NCI-H1436 treated with DMSO at 0.1 percent for 48 hours (cell line): Measurements from ENCODE around the gene MT1X.
"Not testable (repeated sequence)": the region's sequence is repeated elsewhere in the genome, so short reads cannot be mapped to it uniquely, and the experiment has no call there.

Source experiments
- DNase-seq: peaks from one replicate; lab custom pipeline; 2025; lab: John Stamatoyannopoulos, UW

Gene MT1X

GRCh38 chr16:56710181-56710737 is 28.0 kb downstream of the MT1X start:
- no peak for DNase-seq

GRCh38 chr16:56711862-56712261 is 29.6 kb downstream of the MT1X start:
- no peak for DNase-seq

GRCh38 chr16:56713794-56714193 is 31.5 kb downstream of the MT1X start:
- no peak for DNase-seq

GRCh38 chr16:56715126-56715525 is 32.9 kb downstream of the MT1X start:
- DNase-seq: no peak

- no peak for DNase-seq
These were observed 34.5 kb downstream of the MT1X start for GRCh38 chr16:56716761-56717160.

GRCh38 chr16:56717532-56717931 is 35.3 kb downstream of the MT1X start:
- not testable (repeated sequence) for DNase-seq

GRCh38 chr16:56722200-56722842 is 40.1 kb downstream of the MT1X start:
- DNase-seq: no peak

GRCh38 chr16:56724191-56724590 is 41.9 kb downstream of the MT1X start:
- DNase-seq: no peak

- no peak for DNase-seq
These were observed 44.0 kb downstream of the MT1X start for GRCh38 chr16:56726283-56726682.

- no peak for DNase-seq
These were observed 44.7 kb downstream of the MT1X start for GRCh38 chr16:56726926-56727325.

- DNase-seq: no peak
These were observed 45.8 kb downstream of the MT1X start for GRCh38 chr16:56728027-56728426.

GRCh38 chr16:56728980-56729734 is 46.9 kb downstream of the MT1X start:
- DNase-seq: no peak

- peak; percentile 39 for DNase-seq
These were observed 47.7 kb downstream of the MT1X start, which contains the start of gene NUP93 for GRCh38 chr16:56729735-56730662. Gene NUP93 (plus strand): TSS chr16:56730129. CDS start chr16:56748248, 18,119 bp downstream.

- no peak for DNase-seq
These were observed 50.1 kb downstream of the MT1X start for GRCh38 chr16:56732366-56732765.

GRCh38 chr16:56732832-56733231 is 50.6 kb downstream of the MT1X start:
- no peak for DNase-seq
